GM23248 (cell line): ENCODE data around the gene TGFBR1.

Source experiments
- EZH2 ChIP-seq: fragments of 200-600 bp; sonication (generic); IDR thresholded peaks from 2 replicates; pipeline ENCODE4 v1.6.1; 2018; ENCODE audit warnings: antibody characterized with exemption, mild to moderate bottlenecking; ENCODE audit not compliant: insufficient read depth, poor library complexity, severe bottlenecking
- EZH2phosphoT487 ChIP-seq: fragments of 200-600 bp; sonication (generic); IDR thresholded peaks from 2 replicates; pipeline ENCODE4 v1.6.1; 2018; ENCODE audit warnings: antibody characterized with exemption, moderate library complexity, mild to moderate bottlenecking, low read depth; ENCODE audit not compliant: insufficient read depth

- TF ChIP-seq EZH2phosphoT487 (no peak), EZH2 (no peak)
Measured at GRCh38 chr9:99101812-99102211, 3.1 kb upstream of the TGFBR1 start.
